Measurements from ENCODE around the gene IP6K2.

DNA sequence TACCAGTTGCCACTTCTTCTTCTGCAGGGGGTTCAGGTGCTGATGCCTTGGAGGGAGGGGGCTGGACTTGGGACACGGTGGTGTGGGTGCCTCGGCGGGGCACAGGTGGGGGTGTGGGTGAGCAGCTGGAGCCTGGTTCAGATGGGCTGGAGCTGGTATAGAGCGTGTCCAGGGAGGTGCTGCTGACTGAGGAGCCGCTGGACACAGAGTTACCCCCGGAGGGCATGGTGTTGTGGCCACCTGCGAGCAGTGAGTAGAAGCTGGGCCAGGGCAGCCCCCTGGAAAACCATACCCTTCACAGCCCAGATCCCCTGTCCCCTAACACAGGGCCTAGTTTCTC lies 35.5 kb downstream of the IP6K2 start:
- no peak for TF ChIP-seq EZH2 (IDR thresholded peaks at IDR 0.05; ENCODE audit: low read depth, low read length, severe bottlenecking)
- TF ChIP-seq, protein P1, sequence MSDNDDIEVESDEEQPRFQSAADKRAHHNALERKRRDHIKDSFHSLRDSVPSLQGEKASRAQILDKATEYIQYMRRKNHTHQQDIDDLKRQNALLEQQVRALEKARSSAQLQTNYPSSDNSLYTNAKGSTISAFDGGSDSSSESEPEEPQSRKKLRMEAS (IDR thresholded peaks at IDR 0.05) = no peak
- TF ChIP-seq, protein P2, sequence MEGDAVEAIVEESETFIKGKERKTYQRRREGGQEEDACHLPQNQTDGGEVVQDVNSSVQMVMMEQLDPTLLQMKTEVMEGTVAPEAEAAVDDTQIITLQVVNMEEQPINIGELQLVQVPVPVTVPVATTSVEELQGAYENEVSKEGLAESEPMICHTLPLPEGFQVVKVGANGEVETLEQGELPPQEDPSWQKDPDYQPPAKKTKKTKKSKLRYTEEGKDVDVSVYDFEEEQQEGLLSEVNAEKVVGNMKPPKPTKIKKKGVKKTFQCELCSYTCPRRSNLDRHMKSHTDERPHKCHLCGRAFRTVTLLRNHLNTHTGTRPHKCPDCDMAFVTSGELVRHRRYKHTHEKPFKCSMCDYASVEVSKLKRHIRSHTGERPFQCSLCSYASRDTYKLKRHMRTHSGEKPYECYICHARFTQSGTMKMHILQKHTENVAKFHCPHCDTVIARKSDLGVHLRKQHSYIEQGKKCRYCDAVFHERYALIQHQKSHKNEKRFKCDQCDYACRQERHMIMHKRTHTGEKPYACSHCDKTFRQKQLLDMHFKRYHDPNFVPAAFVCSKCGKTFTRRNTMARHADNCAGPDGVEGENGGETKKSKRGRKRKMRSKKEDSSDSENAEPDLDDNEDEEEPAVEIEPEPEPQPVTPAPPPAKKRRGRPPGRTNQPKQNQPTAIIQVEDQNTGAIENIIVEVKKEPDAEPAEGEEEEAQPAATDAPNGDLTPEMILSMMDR (IDR thresholded peaks at IDR 0.05; ENCODE audit: control extremely low read depth in 1 of 3, insufficient read depth in 1 of 3, low read depth in 1 of 3, low read length in 3 of 3) = no peak
- no peak for TF ChIP-seq POLR2A (IDR thresholded peaks at IDR 0.05; ENCODE audit: control extremely low read depth in 1 of 2, low read depth in 2 of 2, low read length in 2 of 2)
- no peak for TF ChIP-seq RNF2 (IDR thresholded peaks at IDR 0.05; ENCODE audit: borderline replicate concordance, low read depth, low read length, missing control alignments, poor library complexity, severe bottlenecking)
- no peak for TF ChIP-seq GTF2F1 (IDR thresholded peaks at IDR 0.05; ENCODE audit: borderline replicate concordance, low read depth, low read length)
- TF ChIP-seq TAF1 (IDR thresholded peaks at IDR 0.05; ENCODE audit: low read depth, low read length) = no peak
- TF ChIP-seq, protein P3, sequence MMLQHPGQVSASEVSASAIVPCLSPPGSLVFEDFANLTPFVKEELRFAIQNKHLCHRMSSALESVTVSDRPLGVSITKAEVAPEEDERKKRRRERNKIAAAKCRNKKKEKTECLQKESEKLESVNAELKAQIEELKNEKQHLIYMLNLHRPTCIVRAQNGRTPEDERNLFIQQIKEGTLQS (IDR thresholded peaks at IDR 0.05; ENCODE audit: insufficient read depth, low read depth, low read length) = no peak
- TF ChIP-seq POU5F1 (IDR thresholded peaks at IDR 0.05; ENCODE audit: low read depth, low read length) = no peak
- TF ChIP-seq, protein P4, sequence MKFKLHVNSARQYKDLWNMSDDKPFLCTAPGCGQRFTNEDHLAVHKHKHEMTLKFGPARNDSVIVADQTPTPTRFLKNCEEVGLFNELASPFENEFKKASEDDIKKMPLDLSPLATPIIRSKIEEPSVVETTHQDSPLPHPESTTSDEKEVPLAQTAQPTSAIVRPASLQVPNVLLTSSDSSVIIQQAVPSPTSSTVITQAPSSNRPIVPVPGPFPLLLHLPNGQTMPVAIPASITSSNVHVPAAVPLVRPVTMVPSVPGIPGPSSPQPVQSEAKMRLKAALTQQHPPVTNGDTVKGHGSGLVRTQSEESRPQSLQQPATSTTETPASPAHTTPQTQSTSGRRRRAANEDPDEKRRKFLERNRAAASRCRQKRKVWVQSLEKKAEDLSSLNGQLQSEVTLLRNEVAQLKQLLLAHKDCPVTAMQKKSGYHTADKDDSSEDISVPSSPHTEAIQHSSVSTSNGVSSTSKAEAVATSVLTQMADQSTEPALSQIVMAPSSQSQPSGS (IDR thresholded peaks at IDR 0.05; ENCODE audit: low read length) = no peak
- TF ChIP-seq GABPA (IDR thresholded peaks at IDR 0.05; ENCODE audit: borderline replicate concordance, insufficient read depth, low read length) = no peak
